HEK293 (cell line): ENCODE data around the gene PHF23.
A peak's percentile ranks its signal among the peaks of the same experiment; 100 is the strongest.

ENCODE experiments used
- BCL11B ChIP-seq: fragments of 450-650 bp; formaldehyde crosslinking; IDR thresholded peaks from 2 replicates; pipeline ENCODE4 v1.5.1; 2016; ENCODE audit warnings: low read depth, missing biosample characterization, missing genetic modification characterization
- KLF1 ChIP-seq: fragments of 450-650 bp; formaldehyde crosslinking; IDR thresholded peaks from 2 replicates; pipeline ENCODE4 v1.5.1; 2016; ENCODE audit warnings: missing biosample characterization, missing genetic modification characterization
- MZF1 ChIP-seq: fragments of 450-650 bp; formaldehyde crosslinking; IDR thresholded peaks from 2 replicates; pipeline ENCODE4 v1.5.1; 2017; ENCODE audit warnings: missing biosample characterization, missing genetic modification characterization, borderline replicate concordance
- OVOL3 ChIP-seq: fragments of 450-650 bp; formaldehyde crosslinking; IDR thresholded peaks from 2 replicates; pipeline ENCODE4 v1.5.1; 2016; ENCODE audit warnings: missing biosample characterization, missing genetic modification characterization
- SP2 ChIP-seq: fragments of 450-650 bp; formaldehyde crosslinking; IDR thresholded peaks from 2 replicates; pipeline ENCODE4 v1.5.1; 2016; ENCODE audit warnings: missing biosample characterization, missing genetic modification characterization
- TRIM28 ChIP-seq: IDR thresholded peaks from 2 replicates; pipeline ENCODE4 v1.6.1; 2011; ENCODE audit warnings: low read length, control low read depth, borderline replicate concordance
- WT1 ChIP-seq: fragments of 450-650 bp; formaldehyde crosslinking; IDR thresholded peaks from 2 replicates; pipeline ENCODE4 v1.5.1; 2016; ENCODE audit warnings: missing biosample characterization, missing genetic modification characterization
- YY1 ChIP-seq: fragments of 450-650 bp; formaldehyde crosslinking; IDR thresholded peaks from 2 replicates; pipeline ENCODE4 v1.5.1; 2018; ENCODE audit warnings: missing biosample characterization, missing genetic modification characterization
- ZNF121 ChIP-seq: fragments of 450-650 bp; formaldehyde crosslinking; IDR thresholded peaks from 2 replicates; pipeline ENCODE4 v1.5.1; 2016; ENCODE audit warnings: missing biosample characterization, missing genetic modification characterization
- ZNF174 ChIP-seq: fragments of 450-650 bp; formaldehyde crosslinking; IDR thresholded peaks from 2 replicates; pipeline ENCODE4 v1.5.0; 2017; ENCODE audit warnings: missing biosample characterization, mild to moderate bottlenecking, missing genetic modification characterization
- ZNF239 ChIP-seq: fragments of 450-650 bp; formaldehyde crosslinking; IDR thresholded peaks from 2 replicates; pipeline ENCODE4 v1.5.1; 2016; ENCODE audit warnings: missing biosample characterization, missing genetic modification characterization
- ZNF274 ChIP-seq, 2 experiments: fragments of 200-500 bp in 1 of 2; fragments of 450-650 bp in 1 of 2; sonication (Bioruptor generic) in 1 of 2; formaldehyde crosslinking in 1 of 2; IDR thresholded peaks; 2 replicates each; pipeline versions ENCODE4 v1.5.1 to v1.6.1; 2014 to 2016; ENCODE audit warnings: borderline replicate concordance in 1 of 2, inconsistent platforms in 1 of 2, low read length in 1 of 2, missing biosample characterization in 1 of 2, missing genetic modification characterization in 1 of 2
- ZNF335 ChIP-seq: fragments of 450-650 bp; formaldehyde crosslinking; conservative IDR thresholded peaks from 2 replicates; pipeline ENCODE4 v1.5.1; 2016; ENCODE audit warnings: missing biosample characterization, missing genetic modification characterization
- ZNF585B ChIP-seq: fragments of 450-650 bp; formaldehyde crosslinking; IDR thresholded peaks from 2 replicates; pipeline ENCODE4 v1.5.1; 2016; ENCODE audit warnings: missing biosample characterization, missing genetic modification characterization
- ZNF629 ChIP-seq: fragments of 450-650 bp; formaldehyde crosslinking; IDR thresholded peaks from 2 replicates; pipeline ENCODE4 v1.5.1; 2017; ENCODE audit warnings: missing biosample characterization, missing genetic modification characterization
- ZNF707 ChIP-seq: fragments of 450-650 bp; formaldehyde crosslinking; IDR thresholded peaks from 2 replicates; pipeline ENCODE4 v1.5.1; 2016; ENCODE audit warnings: missing biosample characterization, missing genetic modification characterization
- ZNF747 ChIP-seq: fragments of 450-650 bp; formaldehyde crosslinking; IDR thresholded peaks from 2 replicates; pipeline ENCODE4 v1.5.1; 2016; ENCODE audit warnings: missing biosample characterization, missing genetic modification characterization
- ZNF776 ChIP-seq: fragments of 450-650 bp; formaldehyde crosslinking; IDR thresholded peaks from 2 replicates; pipeline ENCODE4 v1.5.0; 2017; ENCODE audit warnings: missing biosample characterization, missing genetic modification characterization, borderline replicate concordance
- ZNF830 ChIP-seq: fragments of 450-650 bp; IDR thresholded peaks from 2 replicates; pipeline ENCODE4 v1.5.0; 2018; ENCODE audit warnings: missing biosample characterization, missing genetic modification characterization, low read depth, mild to moderate bottlenecking, moderate library complexity
- TF ChIP-seq, protein P1 (sequence below): fragments of 450-650 bp; formaldehyde crosslinking; IDR thresholded peaks from 2 replicates; pipeline ENCODE4 v1.5.1; 2016; ENCODE audit warnings: missing biosample characterization, missing genetic modification characterization
- TF ChIP-seq, protein P2 (sequence below): fragments of 450-650 bp; formaldehyde crosslinking; IDR thresholded peaks from 2 replicates; pipeline ENCODE4 v1.5.1; 2016; ENCODE audit warnings: missing biosample characterization, missing genetic modification characterization
- TF ChIP-seq, protein P3 (sequence below): fragments of 450-650 bp; formaldehyde crosslinking; IDR thresholded peaks from 2 replicates; pipeline ENCODE4 v1.5.1; 2016; ENCODE audit warnings: missing biosample characterization, missing genetic modification characterization
- TF ChIP-seq, protein P4 (sequence below): fragments of 450-650 bp; formaldehyde crosslinking; IDR thresholded peaks from 2 replicates; pipeline ENCODE4 v1.5.1; 2016; ENCODE audit warnings: missing biosample characterization, missing genetic modification characterization
- TF ChIP-seq, protein P5 (sequence below): fragments of 450-650 bp; IDR thresholded peaks from 2 replicates; pipeline ENCODE4 v1.5.1; 2018; ENCODE audit warnings: missing biosample characterization, mild to moderate bottlenecking, missing genetic modification characterization
- TF ChIP-seq, protein P6 (sequence below): fragments of 450-650 bp; formaldehyde crosslinking; IDR thresholded peaks from 2 replicates; pipeline ENCODE4 v1.5.1; 2016; ENCODE audit warnings: missing biosample characterization, missing genetic modification characterization
- TF ChIP-seq, protein P7 (sequence below): fragments of 450-650 bp; formaldehyde crosslinking; IDR thresholded peaks from 2 replicates; pipeline ENCODE4 v1.5.1; 2017; ENCODE audit warnings: missing biosample characterization, mild to moderate bottlenecking, missing genetic modification characterization, moderate library complexity

The PHF23 gene

DNA sequence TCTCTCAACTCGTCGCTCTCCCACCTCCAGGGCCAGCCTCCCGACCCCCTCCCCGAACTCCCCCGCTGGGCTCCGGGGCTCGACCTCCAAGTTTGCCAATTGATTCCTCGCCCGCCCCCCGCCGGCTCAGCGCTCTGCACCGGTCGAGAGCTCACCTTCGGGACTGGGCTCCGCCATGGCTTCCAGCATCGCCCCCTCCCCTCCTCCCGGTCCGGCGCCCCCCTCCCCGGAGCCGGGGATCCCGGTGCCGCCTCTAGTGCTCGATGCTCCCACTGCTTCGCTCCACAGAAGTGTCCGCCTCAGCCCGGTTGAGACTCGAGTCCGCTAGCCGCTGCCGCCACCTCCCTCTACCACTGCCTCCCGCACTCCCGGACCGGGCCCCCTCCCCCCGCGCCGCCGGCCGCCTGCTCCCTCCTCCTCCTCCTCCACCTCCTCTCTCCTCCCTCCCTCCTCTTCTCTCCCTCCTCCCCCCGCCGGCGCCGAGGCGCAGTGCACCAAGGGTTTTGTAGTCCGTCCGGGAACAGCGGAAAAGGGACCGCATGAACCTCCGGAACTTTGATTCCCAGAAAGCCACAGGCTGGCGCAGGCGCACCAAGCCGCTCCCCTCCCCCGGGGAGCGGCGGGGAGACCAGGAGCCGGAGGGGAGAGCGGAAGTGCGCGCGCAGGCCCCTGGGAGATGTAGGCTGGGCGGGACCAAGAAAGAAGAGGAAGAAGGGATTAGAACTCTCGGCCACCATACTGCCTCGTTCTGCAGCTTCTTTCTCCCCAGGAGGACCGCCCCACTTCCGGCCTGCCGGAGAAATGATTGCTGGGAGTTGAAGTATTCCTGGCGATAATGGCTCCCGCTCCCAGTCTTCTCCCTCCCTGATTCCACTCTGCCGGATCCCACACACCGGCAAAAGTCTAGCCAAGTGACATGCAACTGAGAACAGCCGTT is at the start of gene PHF23 (continued):
- TF ChIP-seq, protein P1, sequence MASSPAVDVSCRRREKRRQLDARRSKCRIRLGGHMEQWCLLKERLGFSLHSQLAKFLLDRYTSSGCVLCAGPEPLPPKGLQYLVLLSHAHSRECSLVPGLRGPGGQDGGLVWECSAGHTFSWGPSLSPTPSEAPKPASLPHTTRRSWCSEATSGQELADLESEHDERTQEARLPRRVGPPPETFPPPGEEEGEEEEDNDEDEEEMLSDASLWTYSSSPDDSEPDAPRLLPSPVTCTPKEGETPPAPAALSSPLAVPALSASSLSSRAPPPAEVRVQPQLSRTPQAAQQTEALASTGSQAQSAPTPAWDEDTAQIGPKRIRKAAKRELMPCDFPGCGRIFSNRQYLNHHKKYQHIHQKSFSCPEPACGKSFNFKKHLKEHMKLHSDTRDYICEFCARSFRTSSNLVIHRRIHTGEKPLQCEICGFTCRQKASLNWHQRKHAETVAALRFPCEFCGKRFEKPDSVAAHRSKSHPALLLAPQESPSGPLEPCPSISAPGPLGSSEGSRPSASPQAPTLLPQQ, result no peak
- TF ChIP-seq BCL11B (tag by site-specific recombination) (no peak), WT1 (tag by site-specific recombination) (no peak), MZF1 (no peak), ZNF776 (tag by site-specific recombination) (no peak), KLF1 (tag by site-specific recombination) (no peak), ZNF174 (tag by site-specific recombination) (no peak), ZNF335 (tag by site-specific recombination) (peak; percentile 79), ZNF274 (IDR thresholded peaks at IDR 0.05; ENCODE audit: low read length) (no peak), ZNF274 (tag by site-specific recombination; IDR thresholded peaks at IDR 0.05; ENCODE audit: borderline replicate concordance) (no peak), ZNF585B (tag by site-specific recombination) (no peak), ZNF239 (tag by site-specific recombination) (no peak), ZNF707 (tag by site-specific recombination) (no peak), SP2 (peak; percentile 92), YY1 (peak; percentile 63; the same call in 1 of the 2 replicates), ZNF830 (tag by site-specific recombination) (no peak), OVOL3 (tag by site-specific recombination) (no peak), ZNF747 (tag by site-specific recombination) (no peak), ZNF121 (tag by site-specific recombination) (no peak), ZNF629 (tag by site-specific recombination) (peak; percentile 37), TRIM28 (no peak)
- TF ChIP-seq, protein P2, sequence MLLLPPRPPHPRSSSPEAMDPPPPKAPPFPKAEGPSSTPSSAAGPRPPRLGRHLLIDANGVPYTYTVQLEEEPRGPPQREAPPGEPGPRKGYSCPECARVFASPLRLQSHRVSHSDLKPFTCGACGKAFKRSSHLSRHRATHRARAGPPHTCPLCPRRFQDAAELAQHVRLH (tag by site-specific recombination), result no peak
- TF ChIP-seq, protein P3, sequence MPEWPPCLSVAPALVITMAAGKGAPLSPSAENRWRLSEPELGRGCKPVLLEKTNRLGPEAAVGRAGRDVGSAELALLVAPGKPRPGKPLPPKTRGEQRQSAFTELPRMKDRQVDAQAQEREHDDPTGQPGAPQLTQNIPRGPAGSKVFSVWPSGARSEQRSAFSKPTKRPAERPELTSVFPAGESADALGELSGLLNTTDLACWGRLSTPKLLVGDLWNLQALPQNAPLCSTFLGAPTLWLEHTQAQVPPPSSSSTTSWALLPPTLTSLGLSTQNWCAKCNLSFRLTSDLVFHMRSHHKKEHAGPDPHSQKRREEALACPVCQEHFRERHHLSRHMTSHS, result no peak
- TF ChIP-seq, protein P4, sequence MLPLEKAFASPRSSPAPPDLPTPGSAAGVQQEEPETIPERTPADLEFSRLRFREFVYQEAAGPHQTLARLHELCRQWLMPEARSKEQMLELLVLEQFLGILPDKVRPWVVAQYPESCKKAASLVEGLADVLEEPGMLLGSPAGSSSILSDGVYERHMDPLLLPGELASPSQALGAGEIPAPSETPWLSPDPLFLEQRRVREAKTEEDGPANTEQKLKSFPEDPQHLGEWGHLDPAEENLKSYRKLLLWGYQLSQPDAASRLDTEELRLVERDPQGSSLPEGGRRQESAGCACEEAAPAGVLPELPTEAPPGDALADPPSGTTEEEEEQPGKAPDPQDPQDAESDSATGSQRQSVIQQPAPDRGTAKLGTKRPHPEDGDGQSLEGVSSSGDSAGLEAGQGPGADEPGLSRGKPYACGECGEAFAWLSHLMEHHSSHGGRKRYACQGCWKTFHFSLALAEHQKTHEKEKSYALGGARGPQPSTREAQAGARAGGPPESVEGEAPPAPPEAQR (tag by site-specific recombination), result no peak
- TF ChIP-seq, protein P5, sequence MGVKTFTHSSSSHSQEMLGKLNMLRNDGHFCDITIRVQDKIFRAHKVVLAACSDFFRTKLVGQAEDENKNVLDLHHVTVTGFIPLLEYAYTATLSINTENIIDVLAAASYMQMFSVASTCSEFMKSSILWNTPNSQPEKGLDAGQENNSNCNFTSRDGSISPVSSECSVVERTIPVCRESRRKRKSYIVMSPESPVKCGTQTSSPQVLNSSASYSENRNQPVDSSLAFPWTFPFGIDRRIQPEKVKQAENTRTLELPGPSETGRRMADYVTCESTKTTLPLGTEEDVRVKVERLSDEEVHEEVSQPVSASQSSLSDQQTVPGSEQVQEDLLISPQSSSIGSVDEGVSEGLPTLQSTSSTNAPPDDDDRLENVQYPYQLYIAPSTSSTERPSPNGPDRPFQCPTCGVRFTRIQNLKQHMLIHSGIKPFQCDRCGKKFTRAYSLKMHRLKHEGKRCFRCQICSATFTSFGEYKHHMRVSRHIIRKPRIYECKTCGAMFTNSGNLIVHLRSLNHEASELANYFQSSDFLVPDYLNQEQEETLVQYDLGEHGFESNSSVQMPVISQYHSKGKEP (tag by site-specific recombination), result no peak
- TF ChIP-seq, protein P6, sequence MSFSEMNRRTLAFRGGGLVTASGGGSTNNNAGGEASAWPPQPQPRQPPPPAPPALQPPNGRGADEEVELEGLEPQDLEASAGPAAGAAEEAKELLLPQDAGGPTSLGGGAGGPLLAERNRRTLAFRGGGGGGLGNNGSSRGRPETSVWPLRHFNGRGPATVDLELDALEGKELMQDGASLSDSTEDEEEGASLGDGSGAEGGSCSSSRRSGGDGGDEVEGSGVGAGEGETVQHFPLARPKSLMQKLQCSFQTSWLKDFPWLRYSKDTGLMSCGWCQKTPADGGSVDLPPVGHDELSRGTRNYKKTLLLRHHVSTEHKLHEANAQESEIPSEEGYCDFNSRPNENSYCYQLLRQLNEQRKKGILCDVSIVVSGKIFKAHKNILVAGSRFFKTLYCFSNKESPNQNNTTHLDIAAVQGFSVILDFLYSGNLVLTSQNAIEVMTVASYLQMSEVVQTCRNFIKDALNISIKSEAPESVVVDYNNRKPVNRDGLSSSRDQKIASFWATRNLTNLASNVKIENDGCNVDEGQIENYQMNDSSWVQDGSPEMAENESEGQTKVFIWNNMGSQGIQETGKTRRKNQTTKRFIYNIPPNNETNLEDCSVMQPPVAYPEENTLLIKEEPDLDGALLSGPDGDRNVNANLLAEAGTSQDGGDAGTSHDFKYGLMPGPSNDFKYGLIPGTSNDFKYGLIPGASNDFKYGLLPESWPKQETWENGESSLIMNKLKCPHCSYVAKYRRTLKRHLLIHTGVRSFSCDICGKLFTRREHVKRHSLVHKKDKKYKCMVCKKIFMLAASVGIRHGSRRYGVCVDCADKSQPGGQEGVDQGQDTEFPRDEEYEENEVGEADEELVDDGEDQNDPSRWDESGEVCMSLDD (tag by site-specific recombination), result peak; percentile 73
- TF ChIP-seq, protein P7, sequence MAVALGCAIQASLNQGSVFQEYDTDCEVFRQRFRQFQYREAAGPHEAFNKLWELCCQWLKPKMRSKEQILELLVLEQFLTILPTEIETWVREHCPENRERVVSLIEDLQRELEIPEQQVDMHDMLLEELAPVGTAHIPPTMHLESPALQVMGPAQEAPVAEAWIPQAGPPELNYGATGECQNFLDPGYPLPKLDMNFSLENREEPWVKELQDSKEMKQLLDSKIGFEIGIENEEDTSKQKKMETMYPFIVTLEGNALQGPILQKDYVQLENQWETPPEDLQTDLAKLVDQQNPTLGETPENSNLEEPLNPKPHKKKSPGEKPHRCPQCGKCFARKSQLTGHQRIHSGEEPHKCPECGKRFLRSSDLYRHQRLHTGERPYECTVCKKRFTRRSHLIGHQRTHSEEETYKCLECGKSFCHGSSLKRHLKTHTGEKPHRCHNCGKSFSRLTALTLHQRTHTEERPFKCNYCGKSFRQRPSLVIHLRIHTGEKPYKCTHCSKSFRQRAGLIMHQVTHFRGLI (tag by site-specific recombination), result no peak
